Esophagus squamous epithelium (tissue), 5 donors: ENCODE data around the gene CAPN8. TPM values are rescaled to one million over a fixed set of nuclear protein-coding genes. Genes with fewer than 3 reads are reported as not detected.

Source experiments
- DNase-seq: peaks from one replicate; lab custom pipeline; 2025; lab: John Stamatoyannopoulos, UW
- H3K27ac ChIP-seq, 4 donors: fragments of 200-600 bp; sonication (generic); one replicate each; pipeline ENCODE4 v1.5.1; 2016 to 2019; ENCODE audit warnings: mild to moderate bottlenecking in 1 of 4
- H3K27me3 ChIP-seq, 4 donors: fragments of 200-600 bp; sonication (generic); 1 replicate in 3 of 4; 2 replicates in 1 of 4; pipeline versions ENCODE4 v1.5.1 to v1.6.0; 2017 to 2021; ENCODE audit warnings: antibody characterized with exemption in 1 of 4
- H3K36me3 ChIP-seq, 3 donors: fragments of 200-600 bp; sonication (generic); one replicate each; pipeline ENCODE4 v1.5.1; 2016 to 2019
- H3K4me1 ChIP-seq, 3 donors: fragments of 200-600 bp; sonication (generic); one replicate each; pipeline ENCODE4 v1.5.1; 2017 to 2019
- H3K4me3 ChIP-seq, 4 donors: fragments of 200-600 bp; sonication (generic); 1 replicate in 3 of 4; 2 replicates in 1 of 4; pipeline ENCODE4 v1.5.1; 2016 to 2019; ENCODE audit warnings: mild to moderate bottlenecking in 2 of 4, moderate library complexity in 1 of 4
- H3K9me3 ChIP-seq, 3 donors: fragments of 200-600 bp; sonication (generic); one replicate each; pipeline ENCODE4 v1.5.1; 2016 to 2019
- CTCF ChIP-seq, 6 experiments: fragments of 450-650 bp in 4 of 6; fragments of 200-600 bp in 2 of 6; sonication (generic) in 2 of 6; IDR thresholded peaks; one replicate each; pipeline ENCODE4 v1.5.1; 2016 to 2019; ENCODE audit warnings: antibody characterized with exemption in 6 of 6, mild to moderate bottlenecking in 4 of 6, moderate library complexity in 4 of 6
- POLR2A ChIP-seq, 4 donors: fragments of 450-650 bp; IDR thresholded peaks; one replicate each; pipeline ENCODE4 v1.6.1; 2017; ENCODE audit warnings: antibody characterized with exemption in 4 of 4, mild to moderate bottlenecking in 4 of 4, moderate library complexity in 3 of 4
- WGBS, 2 donors: methylation state at CpG; one replicate each; pipeline ENCODE4 v1.1.5; 2018; 5-methylcytosine and 5-hydroxymethylcytosine counted together
- intact Hi-C: fragments of 100-400 bp; cut with DNase I; formaldehyde crosslinking; loops from one replicate; pipeline ENCODE4 v1.15.0; 2022
- total RNA-seq, 4 donors: library from RNA; depleted of rRNA; stranded (reverse); fragments of >200 nt; gene quantifications; one replicate each; pipeline ENCODE4 v1.1.0, GENCODE V29; 2016
- donor health status: DM: yes; HTN: yes; CAD: no.

The CAPN8 gene
- total RNA-seq, result 1 to 10 TPM in 1 of 4 donors, under 1 TPM in 2, not detected in 1; 0.26 to 1.1 (median 0.57) TPM

DNA sequence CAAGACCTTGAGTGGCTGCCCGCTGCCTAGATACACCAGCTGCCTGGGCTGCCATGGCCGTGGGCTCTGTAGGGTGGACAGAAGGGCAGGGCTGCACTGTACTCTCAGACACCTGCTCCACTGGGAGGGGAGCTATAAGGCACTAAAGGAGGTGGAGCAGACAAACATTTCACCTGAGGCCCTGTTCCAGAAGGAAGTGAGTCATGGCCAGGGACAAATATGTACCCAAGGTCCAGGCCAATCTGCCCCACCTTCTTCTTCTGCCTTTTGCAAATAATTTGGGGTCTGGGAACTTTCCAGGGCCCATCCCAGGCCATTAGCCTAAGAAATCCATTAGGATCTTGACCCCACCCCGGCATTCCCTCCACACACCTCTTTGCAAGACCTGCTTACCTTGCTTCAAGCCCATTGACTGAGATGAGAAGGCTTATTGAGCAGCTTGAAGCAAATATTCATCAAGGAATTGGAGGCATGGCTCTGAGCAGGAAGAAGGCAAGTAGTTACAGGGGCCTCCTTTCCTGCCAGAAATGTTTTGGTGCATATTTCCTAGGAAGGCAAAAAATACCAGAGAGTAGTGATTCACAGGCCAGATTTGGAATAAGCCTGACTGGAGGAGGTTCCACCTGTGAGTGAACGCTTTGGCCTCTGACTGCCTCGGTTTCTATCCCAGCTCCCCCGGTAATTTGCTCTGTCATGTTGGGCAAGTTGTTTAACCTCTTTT lies at the start of gene CAPN8:
TSS of gene CAPN8 (minus strand) at position 110 of the 721 bp plus-strand sequence. CDS start at position 55, 55 bp downstream.
- Histone ChIP-seq H3K27ac (peak within 1 kb of the TSS; percentile 46 to 77 (median 58)), H3K27me3 (no peaks in the 10 kb centered on the region), H3K4me1 (peaks cover 6 to 34% (median 15%) of the 10 kb centered on the region in 3 donors), H3K36me3 (no peaks in the 10 kb centered on the region), H3K4me3 (no peak within 1 kb of the TSS), H3K9me3 (no peaks in the 10 kb centered on the region)
- TF ChIP-seq CTCF (IDR thresholded peaks at IDR 0.05) (no peak), POLR2A (IDR thresholded peaks at IDR 0.05) (no peak)
- 34 to 54% methylated on average over 4 of the region's 6 CpGs for WGBS, 2 donors
- no peak for DNase-seq
- intact Hi-C loops, result no loop called here

DNA sequence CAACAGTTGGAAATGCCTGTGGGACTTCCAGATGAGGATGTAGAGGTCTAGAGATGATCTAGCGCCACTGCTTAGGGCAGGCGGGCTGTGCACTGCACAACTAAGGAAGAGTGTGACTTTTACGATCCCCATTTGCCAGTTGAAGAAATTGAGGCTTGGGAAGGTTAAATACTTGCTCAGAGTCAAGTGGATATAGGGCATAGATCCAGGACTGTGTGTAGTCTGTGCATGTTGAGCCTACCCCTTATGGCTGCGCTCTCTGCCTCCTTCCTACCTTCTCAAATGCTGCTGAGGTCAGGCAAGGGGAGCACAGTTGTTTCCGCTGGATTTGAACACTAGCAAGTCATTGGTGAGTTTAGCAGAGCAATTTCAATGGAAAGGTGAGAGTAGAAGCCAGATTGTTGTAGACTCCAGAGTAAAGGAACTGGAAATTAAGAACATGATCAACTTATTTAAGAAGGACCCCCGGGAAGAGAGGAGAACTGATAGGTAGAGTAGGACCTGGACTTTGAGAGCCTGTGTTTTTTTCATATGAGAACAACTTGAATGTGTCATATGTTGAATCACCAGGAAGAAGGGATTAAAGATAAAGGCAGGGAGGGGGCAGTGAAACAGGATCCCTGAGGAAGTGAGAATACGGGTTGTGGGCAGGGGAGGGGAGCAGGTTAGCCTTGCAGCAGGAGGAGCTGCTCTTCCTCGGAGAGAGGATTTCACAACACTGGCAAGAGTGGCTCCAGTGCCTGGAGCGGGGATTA lies 49.5 kb upstream of the CAPN8 start:
- intact Hi-C loops, result loop anchor here (5.0 kb wide), 1 partner anchor 32 kb away; no protein-coding TSS in a partner anchor
- TF ChIP-seq CTCF (IDR thresholded peaks at IDR 0.05), result no peak
- no peak for TF ChIP-seq POLR2A (IDR thresholded peaks at IDR 0.05)
- 33 to 35% methylated on average over 6 to 9 of the region's 9 CpGs for WGBS, 2 donors
- Histone ChIP-seq H3K4me1 (peaks cover 39 to 84% (median 42%) of the 10 kb centered on the region in 3 donors), H3K27me3 (no peaks in the 10 kb centered on the region), H3K27ac (peak overlapping the region; percentile 76 to 99 (median 98)), H3K4me3 (peak overlapping the region; percentile 4 to 96 (median 25)), H3K9me3 (no peaks in the 10 kb centered on the region), H3K36me3 (peaks cover 10 to 38% (median 13%) of the 10 kb centered on the region in 3 donors)
- no peak for DNase-seq

- Histone ChIP-seq H3K4me3 (peak overlapping the region in 3 of 4 donors; percentile 24 to 96 (median 93)), H3K27ac (peak overlapping the region; percentile 98 to 99 (median 99)), H3K27me3 (no peaks in the 10 kb centered on the region), H3K36me3 (peaks cover 9 to 32% (median 10%) of the 10 kb centered on the region in 3 donors), H3K4me1 (peaks cover 37 to 85% (median 39%) of the 10 kb centered on the region in 3 donors), H3K9me3 (no peaks in the 10 kb centered on the region)
- intact Hi-C loops, result loop anchor here (5.0 kb wide), 1 partner anchor 33 kb away; no protein-coding TSS in a partner anchor
- TF ChIP-seq POLR2A (IDR thresholded peaks at IDR 0.05) (no peak), CTCF (IDR thresholded peaks at IDR 0.05) (no peak)
- DNase-seq, result no peak
- 71 to 73% methylated on average over 2 of the region's 2 CpGs for WGBS, 2 donors
These were observed 48.9 kb upstream of the CAPN8 start for GRCh38 chr1:223714421-223714724.

GRCh38 chr1:223713546-223714420 lies 48.3 kb upstream of the CAPN8 start:
- Histone ChIP-seq H3K36me3 (peaks cover 7 to 26% (median 9%) of the 10 kb centered on the region in 3 donors), H3K4me3 (peak overlapping the region; percentile 87 to 96 (median 94)), H3K27me3 (no peaks in the 10 kb centered on the region), H3K27ac (peak overlapping the region; percentile 98 to 99 (median 99)), H3K4me1 (peaks cover 39 to 85% (median 41%) of the 10 kb centered on the region in 3 donors), H3K9me3 (no peaks in the 10 kb centered on the region)
- WGBS, 2 donors, result 11 to 13% methylated on average over 7 of the region's 7 CpGs
- no peak for DNase-seq
- intact Hi-C loops, result loop anchor here (5.0 kb wide), 1 partner anchor 34 kb away; no protein-coding TSS in a partner anchor
- peak in 1 of 6 experiments; percentile 3 for TF ChIP-seq CTCF (IDR thresholded peaks at IDR 0.05)
- no peak for TF ChIP-seq POLR2A (IDR thresholded peaks at IDR 0.05)
